Ectodermal cell (in vitro differentiated cells): ENCODE results near the gene DNAJC5G.
"Not testable (repeated sequence)": the region's sequence is repeated elsewhere in the genome, so short reads cannot be mapped to it uniquely, and the experiment has no call there.

Experiments used
- H3K27ac ChIP-seq: 2 replicates; pipeline ENCODE4 v1.7.0; 2013; ENCODE audit warnings: mild to moderate bottlenecking, low read depth, low read length; ENCODE audit not compliant: insufficient read depth, poor library complexity, severe bottlenecking
- H3K27me3 ChIP-seq: 2 replicates; pipeline ENCODE4 v1.7.0; 2013; ENCODE audit warnings: mild to moderate bottlenecking, low read length; ENCODE audit not compliant: insufficient read depth, control insufficient read depth, poor library complexity, severe bottlenecking
- H3K36me3 ChIP-seq: one replicate; pipeline ENCODE4 v1.7.0; 2013; ENCODE audit warnings: low read length; ENCODE audit not compliant: control insufficient read depth, insufficient read depth
- H3K4me1 ChIP-seq: one replicate; pipeline ENCODE4 v1.7.0; 2013; ENCODE audit warnings: low read length; ENCODE audit not compliant: control insufficient read depth, insufficient read depth
- H3K4me3 ChIP-seq: 2 replicates; pipeline ENCODE4 v1.7.0; 2013; ENCODE audit warnings: low read depth, low read length, control low read depth; ENCODE audit not compliant: insufficient read depth
- H3K9me3 ChIP-seq: 2 replicates; pipeline ENCODE4 v1.7.0; 2013; ENCODE audit warnings: mild to moderate bottlenecking, low read length, moderate library complexity; ENCODE audit not compliant: control insufficient read depth
- WGBS, 2 experiments: methylation state at CpG; one replicate each; pipeline ENCODE4 v1.1.7; 2013; ENCODE audit warnings: missing lambda C conversion rate in 2 of 2; 5-methylcytosine and 5-hydroxymethylcytosine counted together

Gene DNAJC5G

GRCh38 chr2:27297195-27297594, 22.0 kb downstream of the DNAJC5G start:
- no peaks in the 10 kb centered on the region for H3K9me3 ChIP-seq
- no peaks in the 10 kb centered on the region for H3K36me3 ChIP-seq
- H3K4me1 ChIP-seq = no peaks in the 10 kb centered on the region
- no peaks in the 10 kb centered on the region for H3K27me3 ChIP-seq
- no peak overlapping the region for H3K4me3 ChIP-seq
- no peak overlapping the region for H3K27ac ChIP-seq
- WGBS, 2 experiments = 91 to 97% methylated on average over 3 of the region's 3 CpGs

GRCh38 chr2:27298391-27299080, 23.3 kb downstream of the DNAJC5G start:
- WGBS, 2 experiments = 92% methylated on average over 18 of the region's 18 CpGs
- Histone ChIP-seq H3K4me1 (no peaks in the 10 kb centered on the region), H3K27me3 (no peaks in the 10 kb centered on the region), H3K9me3 (no peaks in the 10 kb centered on the region), H3K4me3 (no peak overlapping the region), H3K36me3 (no peaks in the 10 kb centered on the region), H3K27ac (no peak overlapping the region)

- peaks cover 15% of the 10 kb centered on the region for H3K27me3 ChIP-seq
- H3K36me3 ChIP-seq, H3K27ac ChIP-seq, H3K4me3 ChIP-seq, H3K9me3 ChIP-seq, H3K4me1 ChIP-seq: not testable (repeated sequence)
- 93 to 95% methylated on average over 4 of the region's 4 CpGs for WGBS, 2 experiments
Observed at GRCh38 chr2:27300606-27301005, 25.4 kb downstream of the DNAJC5G start.

GRCh38 chr2:27303093-27304025, 28.1 kb downstream of the DNAJC5G start:
- H3K27me3 ChIP-seq = peaks cover 42% of the 10 kb centered on the region
- no peaks in the 10 kb centered on the region for H3K36me3 ChIP-seq
- peaks cover 10% of the 10 kb centered on the region for H3K4me1 ChIP-seq
- 50 to 53% methylated on average over 23 of the region's 25 CpGs for WGBS, 2 experiments
- no peaks in the 10 kb centered on the region for H3K9me3 ChIP-seq
- H3K27ac ChIP-seq = no peak overlapping the region
- no peak overlapping the region for H3K4me3 ChIP-seq

- Histone ChIP-seq H3K36me3 (peaks cover 3% of the 10 kb centered on the region), H3K9me3 (no peaks in the 10 kb centered on the region), H3K27ac (no peak overlapping the region), H3K4me3 (no peak overlapping the region), H3K4me1 (peaks cover 10% of the 10 kb centered on the region), H3K27me3 (peaks cover 51% of the 10 kb centered on the region)
- 90 to 96% methylated on average over 13 of the region's 13 CpGs for WGBS, 2 experiments
Observed at GRCh38 chr2:27304488-27305240, 29.4 kb downstream of the DNAJC5G start.

GRCh38 chr2:27305516-27305915, 30.3 kb downstream of the DNAJC5G start:
- peaks cover 6% of the 10 kb centered on the region for H3K36me3 ChIP-seq
- H3K4me3 ChIP-seq = no peak overlapping the region
- no peaks in the 10 kb centered on the region for H3K9me3 ChIP-seq
- no peak overlapping the region for H3K27ac ChIP-seq
- WGBS, 2 experiments = 94 to 95% methylated on average over 16 of the region's 16 CpGs
- H3K27me3 ChIP-seq = peaks cover 51% of the 10 kb centered on the region
- H3K4me1 ChIP-seq = peaks cover 10% of the 10 kb centered on the region

- Histone ChIP-seq H3K4me3 (no peak overlapping the region), H3K27ac (no peak overlapping the region), H3K4me1 (peaks cover 10% of the 10 kb centered on the region), H3K36me3 (peaks cover 6% of the 10 kb centered on the region), H3K9me3 (no peaks in the 10 kb centered on the region), H3K27me3 (peaks cover 51% of the 10 kb centered on the region)
- 78 to 81% methylated on average over 26 of the region's 26 CpGs for WGBS, 2 experiments
Observed at GRCh38 chr2:27306136-27306535, 30.9 kb downstream of the DNAJC5G start.

- WGBS, 2 experiments = 27 to 28% methylated on average over 51 of the region's 51 CpGs
Observed at GRCh38 chr2:27306573-27307286, 31.5 kb downstream of the DNAJC5G start.

GRCh38 chr2:27307287-27307544, 32.0 kb downstream of the DNAJC5G start:
- Histone ChIP-seq H3K4me1 (peaks cover 10% of the 10 kb centered on the region), H3K9me3 (no peaks in the 10 kb centered on the region), H3K27me3 (peaks cover 51% of the 10 kb centered on the region), H3K4me3 (no peak overlapping the region), H3K27ac (no peak overlapping the region), H3K36me3 (peaks cover 6% of the 10 kb centered on the region)
- WGBS, 2 experiments = 28% methylated on average over 14 of the region's 14 CpGs

More at GRCh38 chr2:27306573-27307286, 31.5 kb downstream of the DNAJC5G start:
- Histone ChIP-seq H3K9me3 (no peaks in the 10 kb centered on the region), H3K27me3 (peaks cover 51% of the 10 kb centered on the region), H3K4me3 (no peak overlapping the region), H3K4me1 (peaks cover 10% of the 10 kb centered on the region), H3K27ac (no peak overlapping the region), H3K36me3 (peaks cover 6% of the 10 kb centered on the region)
